HCT116 (cell line): ENCODE measurements around the gene KRTAP10-11.

Experiments
- EZH2 ChIP-seq: fragments of 200-600 bp; sonication (generic); IDR thresholded peaks from 2 replicates; pipeline ENCODE4 v1.6.1; 2017; ENCODE audit warnings: antibody characterized with exemption, mixed run types
- POLR2A ChIP-seq: IDR thresholded peaks from 2 replicates; pipeline ENCODE4 v1.7.0; 2011; ENCODE audit warnings: borderline replicate concordance; ENCODE audit not compliant: insufficient read depth, insufficient read length; ENCODE audit errors: extremely low read depth
- RAD21 ChIP-seq: IDR thresholded peaks from 2 replicates; pipeline ENCODE4 v1.6.1; 2012; ENCODE audit warnings: low read depth, mild to moderate bottlenecking
- SP1 ChIP-seq: IDR thresholded peaks from 2 replicates; pipeline ENCODE4 v1.6.1; 2012; ENCODE audit warnings: low read depth
- TCF7L2 ChIP-seq: IDR thresholded peaks from 2 replicates; pipeline ENCODE4 v1.7.0; 2011; ENCODE audit warnings: borderline replicate concordance, inconsistent platforms; ENCODE audit not compliant: insufficient read depth, insufficient read length; ENCODE audit errors: extremely low read depth
- TF ChIP-seq, protein P1 (sequence below): IDR thresholded peaks from 2 replicates; pipeline ENCODE4 v1.6.1; 2012
- TF ChIP-seq, protein P2 (sequence below), 3 experiments: fragments of 200-600 bp in 1 of 3; sonication (generic) in 1 of 3; IDR thresholded peaks in 2 of 3; conservative IDR thresholded peaks in 1 of 3; 2 replicates each; pipeline ENCODE4 v1.5.1; 2012 to 2017; ENCODE audit warnings: low read depth in 2 of 3, low read length in 2 of 3, antibody characterized with exemption in 1 of 3, borderline replicate concordance in 1 of 3, control low read depth in 1 of 3, mild to moderate bottlenecking in 1 of 3, mixed read lengths in 1 of 3, mixed run types in 1 of 3, moderate library complexity in 1 of 3; ENCODE audit not compliant: insufficient read depth in 1 of 3
- TF ChIP-seq, protein P3 (sequence below): IDR thresholded peaks from 2 replicates; pipeline ENCODE4 v1.6.1; 2012; ENCODE audit warnings: low read depth

DNA sequence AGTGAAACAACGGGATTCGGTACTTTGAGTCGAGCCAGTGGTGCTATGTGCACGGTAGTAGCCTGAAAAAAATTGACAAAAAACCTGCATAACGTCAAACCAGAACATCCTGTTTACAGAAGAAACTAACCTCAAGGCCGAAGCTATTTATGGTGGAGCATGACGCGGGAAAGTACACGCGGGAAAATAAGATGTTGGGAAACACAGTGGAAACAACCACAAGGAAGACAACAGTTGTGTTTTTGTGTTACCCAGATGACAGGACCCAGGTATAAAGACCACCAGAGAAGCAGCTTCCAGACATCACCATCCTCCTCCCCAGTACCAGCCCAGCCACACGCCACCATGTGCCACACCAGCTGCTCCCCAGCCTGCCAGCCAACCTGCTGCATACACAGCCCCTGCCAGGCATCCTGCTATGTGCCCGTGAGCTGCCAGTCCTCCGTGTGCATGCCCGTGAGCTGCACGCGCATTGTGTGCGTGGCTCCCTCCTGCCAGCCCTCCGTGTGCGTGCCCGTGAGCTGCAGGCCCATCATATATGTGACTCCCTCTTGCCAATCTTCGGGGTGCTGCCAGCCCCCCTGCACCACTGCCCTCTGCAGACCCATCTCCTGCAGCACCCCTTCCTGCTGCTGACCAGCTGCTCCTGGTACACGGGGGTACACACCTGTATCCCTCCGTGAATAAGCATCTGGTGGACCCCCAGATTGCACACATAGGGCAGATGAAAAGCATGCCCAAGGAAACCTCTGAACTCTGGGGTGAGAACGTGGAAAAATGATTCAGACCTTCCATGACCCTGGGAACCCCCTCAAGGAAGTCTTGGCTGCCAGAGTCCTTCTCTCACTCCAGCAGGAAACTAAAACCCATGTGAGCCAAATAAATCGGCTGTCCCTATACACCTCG lies 11.7 kb downstream of the KRTAP10-11 start, which contains the start of gene KRTAP12-3:
- TF ChIP-seq, protein P1, sequence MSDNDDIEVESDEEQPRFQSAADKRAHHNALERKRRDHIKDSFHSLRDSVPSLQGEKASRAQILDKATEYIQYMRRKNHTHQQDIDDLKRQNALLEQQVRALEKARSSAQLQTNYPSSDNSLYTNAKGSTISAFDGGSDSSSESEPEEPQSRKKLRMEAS: no peak
- TF ChIP-seq POLR2A (no peak), RAD21 (no peak), SP1 (no peak), EZH2 (no peak), TCF7L2 (no peak)
- TF ChIP-seq, protein P2, sequence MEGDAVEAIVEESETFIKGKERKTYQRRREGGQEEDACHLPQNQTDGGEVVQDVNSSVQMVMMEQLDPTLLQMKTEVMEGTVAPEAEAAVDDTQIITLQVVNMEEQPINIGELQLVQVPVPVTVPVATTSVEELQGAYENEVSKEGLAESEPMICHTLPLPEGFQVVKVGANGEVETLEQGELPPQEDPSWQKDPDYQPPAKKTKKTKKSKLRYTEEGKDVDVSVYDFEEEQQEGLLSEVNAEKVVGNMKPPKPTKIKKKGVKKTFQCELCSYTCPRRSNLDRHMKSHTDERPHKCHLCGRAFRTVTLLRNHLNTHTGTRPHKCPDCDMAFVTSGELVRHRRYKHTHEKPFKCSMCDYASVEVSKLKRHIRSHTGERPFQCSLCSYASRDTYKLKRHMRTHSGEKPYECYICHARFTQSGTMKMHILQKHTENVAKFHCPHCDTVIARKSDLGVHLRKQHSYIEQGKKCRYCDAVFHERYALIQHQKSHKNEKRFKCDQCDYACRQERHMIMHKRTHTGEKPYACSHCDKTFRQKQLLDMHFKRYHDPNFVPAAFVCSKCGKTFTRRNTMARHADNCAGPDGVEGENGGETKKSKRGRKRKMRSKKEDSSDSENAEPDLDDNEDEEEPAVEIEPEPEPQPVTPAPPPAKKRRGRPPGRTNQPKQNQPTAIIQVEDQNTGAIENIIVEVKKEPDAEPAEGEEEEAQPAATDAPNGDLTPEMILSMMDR (IDR thresholded peaks at IDR 0.05 in 2 of 3, conservative IDR thresholded peaks at IDR 0.05 in 1 of 3; ENCODE audit: borderline replicate concordance in 1 of 3, insufficient read depth in 1 of 3, low read depth in 2 of 3, low read length in 2 of 3): no peak
- TF ChIP-seq, protein P3, sequence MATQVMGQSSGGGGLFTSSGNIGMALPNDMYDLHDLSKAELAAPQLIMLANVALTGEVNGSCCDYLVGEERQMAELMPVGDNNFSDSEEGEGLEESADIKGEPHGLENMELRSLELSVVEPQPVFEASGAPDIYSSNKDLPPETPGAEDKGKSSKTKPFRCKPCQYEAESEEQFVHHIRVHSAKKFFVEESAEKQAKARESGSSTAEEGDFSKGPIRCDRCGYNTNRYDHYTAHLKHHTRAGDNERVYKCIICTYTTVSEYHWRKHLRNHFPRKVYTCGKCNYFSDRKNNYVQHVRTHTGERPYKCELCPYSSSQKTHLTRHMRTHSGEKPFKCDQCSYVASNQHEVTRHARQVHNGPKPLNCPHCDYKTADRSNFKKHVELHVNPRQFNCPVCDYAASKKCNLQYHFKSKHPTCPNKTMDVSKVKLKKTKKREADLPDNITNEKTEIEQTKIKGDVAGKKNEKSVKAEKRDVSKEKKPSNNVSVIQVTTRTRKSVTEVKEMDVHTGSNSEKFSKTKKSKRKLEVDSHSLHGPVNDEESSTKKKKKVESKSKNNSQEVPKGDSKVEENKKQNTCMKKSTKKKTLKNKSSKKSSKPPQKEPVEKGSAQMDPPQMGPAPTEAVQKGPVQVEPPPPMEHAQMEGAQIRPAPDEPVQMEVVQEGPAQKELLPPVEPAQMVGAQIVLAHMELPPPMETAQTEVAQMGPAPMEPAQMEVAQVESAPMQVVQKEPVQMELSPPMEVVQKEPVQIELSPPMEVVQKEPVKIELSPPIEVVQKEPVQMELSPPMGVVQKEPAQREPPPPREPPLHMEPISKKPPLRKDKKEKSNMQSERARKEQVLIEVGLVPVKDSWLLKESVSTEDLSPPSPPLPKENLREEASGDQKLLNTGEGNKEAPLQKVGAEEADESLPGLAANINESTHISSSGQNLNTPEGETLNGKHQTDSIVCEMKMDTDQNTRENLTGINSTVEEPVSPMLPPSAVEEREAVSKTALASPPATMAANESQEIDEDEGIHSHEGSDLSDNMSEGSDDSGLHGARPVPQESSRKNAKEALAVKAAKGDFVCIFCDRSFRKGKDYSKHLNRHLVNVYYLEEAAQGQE: no peak
